Liver (tissue), 3 donors: Measurements from ENCODE around the gene PRRT2.

Experiments used
- ATF3 ChIP-seq: IDR thresholded peaks from 2 replicates; pipeline ENCODE4 v1.6.1; 2016; ENCODE audit warnings: antibody characterized with exemption
- CTCF ChIP-seq: fragments of 150-350 bp; IDR thresholded peaks from 2 replicates; pipeline ENCODE4 v1.5.1; 2017; ENCODE audit warnings: improper control_type of control experiment, low read depth, low read length; ENCODE audit not compliant: missing input control
- EGR1 ChIP-seq, 2 donors: IDR thresholded peaks; 2 replicates each; pipeline ENCODE4 v1.6.1; 2016 to 2018; ENCODE audit warnings: antibody characterized with exemption in 2 of 2, low read depth in 2 of 2
- FOXA1 ChIP-seq: IDR thresholded peaks from 2 replicates; pipeline ENCODE4 v1.6.1; 2016; ENCODE audit warnings: antibody characterized with exemption
- FOXA2 ChIP-seq: IDR thresholded peaks from 2 replicates; pipeline ENCODE4 v1.6.1; 2016; ENCODE audit warnings: antibody characterized with exemption
- GABPA ChIP-seq, 2 donors: IDR thresholded peaks in 1 of 2; conservative IDR thresholded peaks in 1 of 2; 2 replicates each; pipeline ENCODE4 v1.6.1; 2016; ENCODE audit warnings: antibody characterized with exemption in 2 of 2, mild to moderate bottlenecking in 1 of 2, moderate library complexity in 1 of 2
- JUND ChIP-seq, 2 donors: IDR thresholded peaks; 2 replicates each; pipeline ENCODE4 v1.6.1; 2016; ENCODE audit warnings: antibody characterized with exemption in 2 of 2
- MAX ChIP-seq: IDR thresholded peaks from 2 replicates; pipeline ENCODE4 v1.6.1; 2016; ENCODE audit warnings: antibody characterized with exemption
- RAD21 ChIP-seq, 2 donors: IDR thresholded peaks; 2 replicates each; pipeline ENCODE4 v1.6.1; 2016; ENCODE audit warnings: antibody characterized with exemption in 2 of 2, mild to moderate bottlenecking in 2 of 2
- REST ChIP-seq: IDR thresholded peaks from 2 replicates; pipeline ENCODE4 v1.6.1; 2016; ENCODE audit warnings: antibody characterized with exemption, mild to moderate bottlenecking
- SP1 ChIP-seq: IDR thresholded peaks from 2 replicates; pipeline ENCODE4 v1.6.1; 2018; ENCODE audit warnings: antibody characterized with exemption, mild to moderate bottlenecking
- TAF1 ChIP-seq: conservative IDR thresholded peaks from 2 replicates; pipeline ENCODE4 v1.6.1; 2016; ENCODE audit warnings: antibody characterized with exemption, mild to moderate bottlenecking
- YY1 ChIP-seq: IDR thresholded peaks from 2 replicates; pipeline ENCODE4 v1.6.1; 2016; ENCODE audit warnings: antibody characterized with exemption, mild to moderate bottlenecking
- donor health status: healthy.
- donor health status: healthy.

- TF ChIP-seq EGR1 (IDR thresholded peaks at IDR 0.05; ENCODE audit: low read depth in 2 of 2) (no peak), MAX (no peak), ATF3 (no peak), YY1 (no peak), CTCF (no peak), GABPA (IDR thresholded peaks at IDR 0.05 in 1 of 2, conservative IDR thresholded peaks at IDR 0.05 in 1 of 2) (no peak), REST (no peak), JUND (IDR thresholded peaks at IDR 0.05) (no peak), SP1 (no peak), TAF1 (no peak), FOXA2 (no peak), RAD21 (IDR thresholded peaks at IDR 0.05) (no peak), FOXA1 (no peak)
These were observed 47.0 kb downstream of the PRRT2 start for GRCh38 chr16:29858974-29859373.
